Activated naive CD4-positive, alpha-beta T cell treated with anti-CD3 and anti-CD28 coated beads, Interleukin-2, amount 50 U/mL, for 24 hours (primary cell): ENCODE measurements around the gene FOXN3.

Source experiments
- H3K27ac Mint-ChIP-seq: one replicate; pipeline ENCODE4 v1.8.0; 2021; ENCODE audit warnings: mild to moderate bottlenecking, mixed read lengths
- H3K27me3 Mint-ChIP-seq: one replicate; pipeline ENCODE4 v1.8.0; 2021; ENCODE audit warnings: mixed read lengths
- H3K36me3 Mint-ChIP-seq: one replicate; pipeline ENCODE4 v1.8.0; 2021; ENCODE audit warnings: mixed read lengths
- H3K4me1 Mint-ChIP-seq: one replicate; pipeline ENCODE4 v1.8.0; 2021; ENCODE audit warnings: mixed read lengths
- H3K4me3 Mint-ChIP-seq: one replicate; pipeline ENCODE4 v1.8.0; 2021; ENCODE audit warnings: mild to moderate bottlenecking, mixed read lengths
- H3K9me3 Mint-ChIP-seq: one replicate; pipeline ENCODE4 v1.8.0; 2021; ENCODE audit warnings: mixed read lengths

FOXN3 gene

GRCh38 chr14:89139404-89140247, 277.4 kb downstream of the FOXN3 start:
- H3K27ac Mint-ChIP-seq = no peak overlapping the region
- H3K27me3 Mint-ChIP-seq = no peaks in the 10 kb centered on the region
- H3K9me3 Mint-ChIP-seq = peaks cover 10% of the 10 kb centered on the region
- peaks cover 6% of the 10 kb centered on the region for H3K36me3 Mint-ChIP-seq
- H3K4me1 Mint-ChIP-seq = peaks cover 4% of the 10 kb centered on the region
- H3K4me3 Mint-ChIP-seq = no peak overlapping the region

GRCh38 chr14:89138846-89139245, 278.2 kb downstream of the FOXN3 start:
- H3K4me3 Mint-ChIP-seq = no peak overlapping the region
- peaks cover 4% of the 10 kb centered on the region for H3K4me1 Mint-ChIP-seq
- H3K27me3 Mint-ChIP-seq = no peaks in the 10 kb centered on the region
- H3K9me3 Mint-ChIP-seq = peaks cover 10% of the 10 kb centered on the region
- no peak overlapping the region for H3K27ac Mint-ChIP-seq
- peaks cover 6% of the 10 kb centered on the region for H3K36me3 Mint-ChIP-seq

- Mint-ChIP-seq H3K27me3 (no peaks in the 10 kb centered on the region), H3K9me3 (peaks cover 10% of the 10 kb centered on the region), H3K27ac (no peak overlapping the region), H3K4me1 (peaks cover 4% of the 10 kb centered on the region), H3K4me3 (no peak overlapping the region), H3K36me3 (peaks cover 7% of the 10 kb centered on the region)
Measured at GRCh38 chr14:89137526-89138163, 279.4 kb downstream of the FOXN3 start.

GRCh38 chr14:89136587-89136986, 280.4 kb downstream of the FOXN3 start:
- Mint-ChIP-seq H3K4me1 (peaks cover 4% of the 10 kb centered on the region), H3K4me3 (no peak overlapping the region), H3K9me3 (peaks cover 10% of the 10 kb centered on the region), H3K27ac (no peak overlapping the region), H3K36me3 (peaks cover 7% of the 10 kb centered on the region), H3K27me3 (no peaks in the 10 kb centered on the region)

- H3K4me3 Mint-ChIP-seq = no peak overlapping the region
- H3K36me3 Mint-ChIP-seq = peaks cover 7% of the 10 kb centered on the region
- H3K27ac Mint-ChIP-seq = no peak overlapping the region
- peaks cover 10% of the 10 kb centered on the region for H3K9me3 Mint-ChIP-seq
- H3K4me1 Mint-ChIP-seq = no peaks in the 10 kb centered on the region
- H3K27me3 Mint-ChIP-seq = no peaks in the 10 kb centered on the region
Measured at GRCh38 chr14:89134640-89135039, 282.4 kb downstream of the FOXN3 start.

DNA sequence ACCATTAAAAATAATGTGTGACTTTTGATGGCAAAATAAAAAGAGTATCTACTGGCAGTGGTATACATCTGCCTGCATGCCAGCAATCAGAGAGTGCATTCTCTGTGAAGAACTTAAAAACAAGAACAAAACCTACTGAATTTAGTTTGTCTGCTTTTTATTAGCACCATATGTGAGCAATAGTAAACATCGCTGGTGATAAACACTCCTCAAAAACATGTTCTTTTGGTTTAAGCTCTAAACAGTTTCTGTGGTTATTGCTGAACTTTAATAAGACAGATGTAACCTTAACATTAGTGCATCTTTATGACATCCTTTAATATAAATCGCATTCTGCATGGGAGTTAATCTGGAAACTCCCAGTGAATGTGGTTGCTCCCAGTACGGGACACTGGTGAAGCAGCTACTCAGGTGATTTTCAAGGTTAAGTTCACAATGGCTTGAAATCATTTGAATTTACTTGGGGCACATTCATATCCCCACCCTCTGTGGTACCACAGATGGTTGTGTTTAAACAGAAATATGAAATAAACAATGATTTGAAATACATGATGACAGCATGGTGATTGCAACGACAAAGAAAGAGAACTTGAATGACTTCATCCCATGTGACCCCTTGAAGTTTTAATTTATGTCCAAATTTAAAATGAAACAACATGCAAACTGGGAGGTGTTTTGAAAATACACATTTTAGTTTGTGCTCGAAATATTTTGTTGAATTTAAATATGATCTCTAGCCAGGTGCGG, 285.9 kb downstream of the FOXN3 start:
- Mint-ChIP-seq H3K4me1 (no peaks in the 10 kb centered on the region), H3K36me3 (peaks cover 7% of the 10 kb centered on the region), H3K27ac (no peak overlapping the region), H3K4me3 (no peak overlapping the region), H3K27me3 (no peaks in the 10 kb centered on the region), H3K9me3 (peaks cover 9% of the 10 kb centered on the region)

DNA sequence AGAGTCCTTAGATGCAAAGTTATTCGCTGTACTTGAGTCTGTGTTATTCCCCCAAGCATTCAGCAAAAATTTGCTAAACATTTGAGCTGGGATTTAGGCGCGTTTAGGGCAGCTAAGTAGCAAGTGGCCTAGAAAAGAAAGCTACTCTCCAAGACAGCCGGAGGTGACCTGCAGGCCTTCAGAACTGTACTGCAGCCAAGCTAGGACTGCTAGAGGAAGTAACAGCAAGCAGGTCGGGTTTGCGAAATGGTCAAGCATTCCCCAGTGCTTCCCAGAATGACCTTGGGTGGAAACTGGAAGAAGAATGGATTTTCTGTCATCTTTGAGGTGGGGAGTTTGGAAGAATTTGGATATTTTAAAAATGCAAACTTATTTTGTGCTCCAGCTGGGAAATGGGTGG, 287.5 kb downstream of the FOXN3 start:
- no peaks in the 10 kb centered on the region for H3K9me3 Mint-ChIP-seq
- peaks cover 2% of the 10 kb centered on the region for H3K36me3 Mint-ChIP-seq
- H3K27me3 Mint-ChIP-seq = no peaks in the 10 kb centered on the region
- no peaks in the 10 kb centered on the region for H3K4me1 Mint-ChIP-seq
- H3K27ac Mint-ChIP-seq = no peak overlapping the region
- no peak overlapping the region for H3K4me3 Mint-ChIP-seq

DNA sequence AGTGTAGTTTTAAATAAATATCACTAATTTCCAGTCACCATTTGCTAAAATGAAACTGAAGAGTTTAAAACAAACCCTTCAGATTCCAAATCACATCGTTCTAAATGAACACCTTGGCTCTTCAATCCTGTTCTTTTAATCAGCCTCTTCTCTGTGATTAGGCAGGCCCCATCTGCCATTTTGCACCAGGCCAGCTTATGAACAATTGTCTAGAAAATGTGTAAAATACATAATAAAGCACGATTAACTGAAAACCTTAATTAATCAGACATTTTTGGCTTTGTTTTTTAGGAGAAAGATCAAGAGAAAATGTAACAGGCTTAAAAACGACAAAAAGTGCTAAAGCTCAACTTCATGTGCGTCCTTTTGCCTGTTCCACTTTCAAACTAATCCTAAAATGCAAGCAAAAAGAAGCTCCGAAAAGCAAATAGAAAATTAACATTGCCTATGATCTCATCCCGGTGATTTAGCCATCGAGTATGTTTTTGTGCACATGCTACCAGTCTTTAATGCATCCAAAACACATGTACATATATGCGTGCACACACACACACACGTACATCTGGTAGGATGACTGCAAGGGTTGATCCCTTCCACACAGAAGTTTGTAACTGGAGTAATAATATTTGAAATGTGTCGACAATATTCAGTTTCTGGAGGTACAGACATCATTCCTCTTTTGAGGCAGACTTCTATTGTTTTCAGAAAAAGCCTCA, 288.6 kb downstream of the FOXN3 start:
- H3K27ac Mint-ChIP-seq = no peak overlapping the region
- no peaks in the 10 kb centered on the region for H3K9me3 Mint-ChIP-seq
- H3K27me3 Mint-ChIP-seq = no peaks in the 10 kb centered on the region
- peaks cover under 1% of the 10 kb centered on the region for H3K36me3 Mint-ChIP-seq
- no peaks in the 10 kb centered on the region for H3K4me1 Mint-ChIP-seq
- no peak overlapping the region for H3K4me3 Mint-ChIP-seq

- no peak overlapping the region for H3K4me3 Mint-ChIP-seq
- H3K27me3 Mint-ChIP-seq = no peaks in the 10 kb centered on the region
- H3K36me3 Mint-ChIP-seq = no peaks in the 10 kb centered on the region
- no peaks in the 10 kb centered on the region for H3K4me1 Mint-ChIP-seq
- H3K27ac Mint-ChIP-seq = no peak overlapping the region
- H3K9me3 Mint-ChIP-seq = no peaks in the 10 kb centered on the region
Measured at GRCh38 chr14:89126461-89126860, 290.6 kb downstream of the FOXN3 start.

- H3K36me3 Mint-ChIP-seq = no peaks in the 10 kb centered on the region
- H3K9me3 Mint-ChIP-seq = no peaks in the 10 kb centered on the region
- no peak overlapping the region for H3K4me3 Mint-ChIP-seq
- H3K27me3 Mint-ChIP-seq = no peaks in the 10 kb centered on the region
- H3K27ac Mint-ChIP-seq = no peak overlapping the region
- H3K4me1 Mint-ChIP-seq = no peaks in the 10 kb centered on the region
Measured at GRCh38 chr14:89125216-89125615, 291.8 kb downstream of the FOXN3 start.

GRCh38 chr14:89123851-89124250, 293.2 kb downstream of the FOXN3 start:
- H3K4me1 Mint-ChIP-seq = no peaks in the 10 kb centered on the region
- no peaks in the 10 kb centered on the region for H3K36me3 Mint-ChIP-seq
- H3K4me3 Mint-ChIP-seq = no peak overlapping the region
- no peak overlapping the region for H3K27ac Mint-ChIP-seq
- no peaks in the 10 kb centered on the region for H3K27me3 Mint-ChIP-seq
- H3K9me3 Mint-ChIP-seq = no peaks in the 10 kb centered on the region

DNA sequence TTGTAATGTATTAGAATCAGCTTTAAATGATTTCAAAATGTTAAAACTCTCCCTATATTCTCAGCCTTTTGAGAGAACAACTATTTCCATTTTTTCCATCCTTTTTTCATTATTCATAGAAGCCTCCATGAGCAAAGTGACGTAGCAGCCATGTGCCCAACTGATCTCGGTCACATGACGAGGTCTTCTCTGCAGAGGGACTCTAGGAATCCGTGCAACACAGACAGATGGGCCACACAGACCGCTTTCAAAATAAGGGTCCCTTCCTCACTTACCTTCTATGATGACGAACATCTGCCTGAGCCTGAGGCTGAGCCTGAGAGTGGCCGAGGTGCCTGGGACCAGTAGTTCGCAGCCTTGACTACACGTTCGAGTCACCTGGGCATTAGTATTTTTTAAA, 293.8 kb downstream of the FOXN3 start:
- Mint-ChIP-seq H3K9me3 (no peaks in the 10 kb centered on the region), H3K27me3 (no peaks in the 10 kb centered on the region), H3K4me1 (no peaks in the 10 kb centered on the region), H3K4me3 (no peak overlapping the region), H3K27ac (no peak overlapping the region), H3K36me3 (no peaks in the 10 kb centered on the region)

DNA sequence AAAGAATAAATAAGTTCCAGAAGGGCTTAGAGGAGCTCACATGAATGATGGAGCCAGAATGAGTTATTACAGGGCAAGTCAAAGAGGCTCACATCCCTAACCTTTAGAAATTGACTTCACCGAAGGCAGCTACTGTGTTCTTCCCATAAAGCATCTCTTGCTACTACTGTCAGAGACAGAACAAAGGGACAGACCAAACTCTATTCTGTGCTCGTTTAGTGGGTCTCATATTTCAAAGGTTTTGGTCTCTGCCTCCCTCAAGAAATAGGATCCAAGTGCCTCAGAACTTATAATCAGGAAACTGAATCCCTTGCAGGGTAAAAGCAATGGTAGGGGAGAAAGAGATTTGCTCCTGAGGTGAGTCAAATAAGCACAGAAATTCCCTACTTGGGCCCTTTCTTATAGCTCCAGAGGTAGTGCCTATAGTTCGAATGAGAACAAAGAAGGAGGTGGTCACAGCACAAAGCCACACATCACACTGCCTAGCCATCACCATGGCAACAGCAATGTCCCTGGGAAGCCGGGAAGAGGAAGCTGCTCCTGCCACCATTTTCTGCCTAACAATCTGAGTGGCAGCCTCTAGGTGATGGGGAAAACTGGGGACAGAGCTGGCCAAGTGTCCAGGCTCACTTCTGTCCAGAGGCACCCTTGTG, 294.9 kb downstream of the FOXN3 start:
- Mint-ChIP-seq H3K9me3 (no peaks in the 10 kb centered on the region), H3K27me3 (no peaks in the 10 kb centered on the region), H3K4me1 (no peaks in the 10 kb centered on the region), H3K36me3 (no peaks in the 10 kb centered on the region), H3K4me3 (no peak overlapping the region), H3K27ac (no peak overlapping the region)

- H3K9me3 Mint-ChIP-seq = no peaks in the 10 kb centered on the region
- no peaks in the 10 kb centered on the region for H3K36me3 Mint-ChIP-seq
Measured at GRCh38 chr14:89117012-89117411, 300.0 kb downstream of the FOXN3 start.

GRCh38 chr14:89114109-89114508, 302.9 kb downstream of the FOXN3 start:
- H3K4me1 Mint-ChIP-seq = no peaks in the 10 kb centered on the region
- H3K9me3 Mint-ChIP-seq = no peaks in the 10 kb centered on the region
- H3K27me3 Mint-ChIP-seq = peaks cover 2% of the 10 kb centered on the region
- H3K27ac Mint-ChIP-seq = no peak overlapping the region
- no peaks in the 10 kb centered on the region for H3K36me3 Mint-ChIP-seq
- H3K4me3 Mint-ChIP-seq = no peak overlapping the region

More at GRCh38 chr14:89117012-89117411, 300.0 kb downstream of the FOXN3 start:
- Mint-ChIP-seq H3K27ac (no peak overlapping the region), H3K27me3 (peaks cover 2% of the 10 kb centered on the region), H3K4me3 (no peak overlapping the region), H3K4me1 (no peaks in the 10 kb centered on the region)
